Measurements from ENCODE around the gene FILIP1.

- TF ChIP-seq CTCF (IDR thresholded peaks at IDR 0.05) (no peak), POLR2A (IDR thresholded peaks at IDR 0.05) (no peak)
Observed at GRCh38 chr6:75532521-75532920, 38.9 kb upstream of the FILIP1 start.

Measured in upper lobe of left lung (tissue), 4 donors.